Activated CD4-positive, alpha-beta memory T cell treated with anti-CD3 and anti-CD28 coated beads for 36 hours (primary cell): ENCODE data around the gene AURKAIP1. TPM values are rescaled to one million over a fixed set of nuclear protein-coding genes. Genes with fewer than 3 reads are reported as not detected.
"Not testable (repeated sequence)": the region's sequence is repeated elsewhere in the genome, so short reads cannot be mapped to it uniquely, and the experiment has no call there.

Source experiments
- CTCF ChIA-PET: fragments of 350-600 bp; sonication (Branson Sonifier 250); formaldehyde crosslinking; loops from one replicate; lab custom pipeline; 2021; ENCODE audit warnings: antibody characterized with exemption, inconsistent platforms; lab: Charles Lee
- POLR2A ChIA-PET: fragments of 350-600 bp; sonication (Branson Sonifier 250); formaldehyde crosslinking; loops from one replicate; lab custom pipeline; 2021; ENCODE audit warnings: antibody characterized with exemption; lab: Charles Lee
- DNase-seq: peaks from one replicate; pipeline ENCODE4 v3.0.0-alpha.2; 2020
- H3K27ac Mint-ChIP-seq: one replicate; pipeline ENCODE4 v1.8.0; 2021; ENCODE audit warnings: mixed read lengths
- H3K27me3 Mint-ChIP-seq: one replicate; pipeline ENCODE4 v1.8.0; 2021; ENCODE audit warnings: mixed read lengths
- H3K36me3 Mint-ChIP-seq: one replicate; pipeline ENCODE4 v1.8.0; 2021; ENCODE audit warnings: mixed read lengths
- H3K4me1 Mint-ChIP-seq: one replicate; pipeline ENCODE4 v1.8.0; 2021; ENCODE audit warnings: low read depth, mixed read lengths
- H3K4me3 Mint-ChIP-seq: one replicate; pipeline ENCODE4 v1.8.0; 2021; ENCODE audit warnings: mild to moderate bottlenecking, mixed read lengths
- H3K9me3 Mint-ChIP-seq: one replicate; pipeline ENCODE4 v1.8.0; 2021; ENCODE audit warnings: mixed read lengths
- intact Hi-C: fragments of 100-400 bp; cut with micrococcal nuclease; formaldehyde crosslinking; loops from one replicate; pipeline ENCODE4 v1.15.1; 2023
- total RNA-seq, 2 experiments: library from RNA; stranded (reverse); gene quantifications; one replicate each; pipeline ENCODE4 v1.2.3, GENCODE V29; 2021

Gene AURKAIP1
- total RNA-seq, 2 experiments from 2014 or later: 124 to 131 TPM

DNA sequence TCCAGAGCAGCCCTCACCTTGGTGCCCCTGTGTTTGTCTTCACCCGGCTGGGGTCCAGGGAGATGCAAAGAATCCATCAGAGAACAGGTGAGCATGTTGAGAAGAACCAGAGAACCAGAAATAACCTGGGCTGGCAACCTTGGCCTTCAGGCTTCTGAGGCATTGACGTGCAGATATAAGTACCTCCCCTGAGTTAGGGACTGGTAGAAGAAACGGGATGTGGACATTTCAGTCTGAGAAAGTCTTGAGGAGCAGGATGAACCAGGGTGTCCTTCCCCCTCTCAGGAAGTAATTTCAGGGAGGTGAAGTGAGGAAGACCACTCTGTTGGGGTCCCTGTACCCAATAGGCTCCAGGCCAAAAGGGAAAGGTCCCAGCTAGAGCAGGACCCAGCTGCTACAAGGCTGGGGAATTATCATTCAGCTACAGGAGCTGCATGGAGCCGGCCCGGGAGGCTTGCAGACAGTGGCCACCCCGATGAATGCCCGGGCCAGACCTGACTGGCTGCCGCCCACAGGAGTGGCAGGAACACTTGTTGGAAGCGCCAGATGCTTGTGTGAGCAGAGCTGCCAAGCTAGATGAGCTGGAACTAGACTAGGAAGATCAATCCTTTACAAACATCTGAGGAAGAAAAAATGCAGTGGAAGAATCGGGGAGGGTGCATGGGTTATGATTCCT, 1.7 kb upstream of the AURKAIP1 start:
- CTCF ChIA-PET: interaction anchor here (0.7 to 2.5 kb wide), 3 partner anchors 22 to 157 kb away, joined by 3 to 20 read pairs (median 5); partner anchors contain the start of genes CCNL2 and MRPL20
- Mint-ChIP-seq H3K27me3 (no peaks in the 10 kb centered on the region), H3K27ac (no peak overlapping the region), H3K9me3 (no peaks in the 10 kb centered on the region), H3K36me3 (peaks cover 6% of the 10 kb centered on the region), H3K4me1 (peaks cover 16% of the 10 kb centered on the region), H3K4me3 (peak overlapping the region; percentile 87)
- DNase-seq: no peak
- intact Hi-C loops: loop anchor here (5.0 to 10.0 kb wide), 2 partner anchors 69 to 342 kb away; partner anchors contain the start of genes ACAP3 and PUSL1
- POLR2A ChIA-PET: interaction anchor here (2.1 kb wide), 1 partner anchor 23 kb away, joined by 16 read pairs; the partner anchor contains the start of gene CCNL2

GRCh38 chr1:1374589-1374928, 448 bp downstream of the AURKAIP1 start:
- Mint-ChIP-seq H3K36me3 (peaks cover 6% of the 10 kb centered on the region), H3K9me3 (no peaks in the 10 kb centered on the region), H3K27me3 (no peaks in the 10 kb centered on the region), H3K4me3 (peak overlapping the region; percentile 87), H3K4me1 (peaks cover 18% of the 10 kb centered on the region), H3K27ac (peak overlapping the region; percentile 51)
- no peak for DNase-seq
- intact Hi-C loops: loop anchor here (2.0 to 10.0 kb wide), 2 partner anchors 32 to 340 kb away; partner anchors contain the start of gene MRPL20
- ChIA-PET CTCF (interaction anchor here (1.2 to 2.5 kb wide), 5 partner anchors 23 to 253 kb away, joined by 3 to 20 read pairs (median 4); partner anchors contain the start of gene CCNL2), POLR2A (interaction anchor here (0.7 to 2.1 kb wide), 3 partner anchors 21 to 49 kb away, joined by 3 to 16 read pairs (median 6); partner anchors contain the start of gene CCNL2)

- H3K9me3 Mint-ChIP-seq: no peaks in the 10 kb centered on the region
- peaks cover 6% of the 10 kb centered on the region for H3K36me3 Mint-ChIP-seq
- H3K27ac Mint-ChIP-seq: peak overlapping the region; percentile 51
- ChIA-PET POLR2A (interaction anchor here (2.1 kb wide), 1 partner anchor 26 kb away, joined by 16 read pairs; the partner anchor contains the start of gene CCNL2), CTCF (interaction anchor here (1.5 to 2.5 kb wide), 4 partner anchors 25 to 252 kb away, joined by 4 to 20 read pairs (median 6); partner anchors contain the start of gene CCNL2)
- no peaks in the 10 kb centered on the region for H3K27me3 Mint-ChIP-seq
- intact Hi-C loops: loop anchor here (2.0 to 10.0 kb wide), 2 partner anchors 33 to 339 kb away; partner anchors contain the start of gene MRPL20
- peaks cover 18% of the 10 kb centered on the region for H3K4me1 Mint-ChIP-seq
- H3K4me3 Mint-ChIP-seq: peak overlapping the region; percentile 87
- DNase-seq: no peak
Observed at GRCh38 chr1:1373815-1374588, 1.0 kb downstream of the AURKAIP1 start.

DNA sequence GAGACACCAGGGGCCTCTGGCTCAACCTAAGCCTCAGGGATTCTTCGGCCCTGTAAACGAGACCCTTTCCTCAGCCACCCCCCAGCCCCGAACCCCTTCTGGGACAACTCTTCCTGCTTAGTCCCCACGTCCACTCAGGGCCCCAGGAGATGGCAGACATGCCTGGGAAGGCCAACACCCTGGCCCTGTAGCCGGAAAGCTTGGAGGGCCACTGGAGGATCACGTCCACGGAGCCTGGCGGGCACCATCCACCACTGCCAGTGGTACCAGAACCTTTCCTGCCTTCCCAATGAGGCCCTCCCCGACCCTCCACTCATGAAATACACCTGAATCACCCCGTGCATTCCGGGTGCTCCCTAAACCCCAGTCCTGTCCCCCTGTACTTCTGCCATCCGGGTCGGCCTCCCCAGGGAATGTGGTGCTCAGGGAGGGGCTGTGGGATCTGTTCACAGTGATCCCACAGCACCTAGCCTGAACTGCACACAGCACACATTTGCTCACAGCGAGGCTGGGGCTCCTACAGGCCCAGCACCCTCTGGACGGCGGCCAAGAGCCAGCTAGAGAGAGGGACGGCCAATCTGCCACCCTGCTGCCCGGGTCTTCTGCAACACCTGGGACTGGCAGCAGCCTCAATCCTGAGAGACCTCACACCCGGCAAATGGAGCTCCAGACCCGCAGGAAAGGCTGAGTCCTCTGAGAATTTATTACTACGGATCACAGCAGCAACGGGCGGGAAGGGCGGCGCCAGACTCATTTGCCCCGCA, 1.8 kb downstream of the AURKAIP1 start:
- intact Hi-C loops: loop anchor here (10.0 kb wide), 1 partner anchor 338 kb away; no protein-coding TSS in a partner anchor
- H3K4me1 Mint-ChIP-seq: peaks cover 18% of the 10 kb centered on the region
- no peak for DNase-seq
- CTCF ChIA-PET: interaction anchor here (1.2 to 2.8 kb wide), 9 partner anchors 11 to 388 kb away, joined by 4 to 21 read pairs (median 6); partner anchors contain the start of gene CCNL2
- H3K9me3 Mint-ChIP-seq: no peaks in the 10 kb centered on the region
- H3K36me3 Mint-ChIP-seq: peaks cover 6% of the 10 kb centered on the region
- H3K27ac Mint-ChIP-seq: no peak overlapping the region
- peak overlapping the region; percentile 87 for H3K4me3 Mint-ChIP-seq
- POLR2A ChIA-PET: no interaction called here
- H3K27me3 Mint-ChIP-seq: no peaks in the 10 kb centered on the region

- POLR2A ChIA-PET: interaction anchor here (1.3 kb wide), 1 partner anchor 27 kb away, joined by 3 read pairs; the partner anchor contains the start of gene CCNL2
Observed at GRCh38 chr1:1371746-1372711, 3.0 kb downstream of the AURKAIP1 start.

GRCh38 chr1:1371364-1371745, 3.7 kb downstream of the AURKAIP1 start:
- CTCF ChIA-PET: interaction anchor here (0.7 to 2.8 kb wide), 19 partner anchors 9 to 404 kb away, joined by 3 to 21 read pairs (median 4); partner anchors contain the start of gene CCNL2
- peak overlapping the region; percentile 33 for H3K27ac Mint-ChIP-seq
- no peaks in the 10 kb centered on the region for H3K27me3 Mint-ChIP-seq
- POLR2A ChIA-PET: interaction anchor here (1.3 kb wide), 1 partner anchor 28 kb away, joined by 3 read pairs; the partner anchor contains the start of gene CCNL2
- DNase-seq: peak; percentile 62
- no peaks in the 10 kb centered on the region for H3K9me3 Mint-ChIP-seq
- H3K36me3 Mint-ChIP-seq: peaks cover 6% of the 10 kb centered on the region
- peaks cover 18% of the 10 kb centered on the region for H3K4me1 Mint-ChIP-seq
- intact Hi-C loops: loop anchor here (10.0 kb wide), 1 partner anchor 337 kb away; no protein-coding TSS in a partner anchor
- no peak overlapping the region for H3K4me3 Mint-ChIP-seq

More at GRCh38 chr1:1371746-1372711, 3.0 kb downstream of the AURKAIP1 start:
- DNase-seq: peak; percentile 88
- Mint-ChIP-seq H3K36me3 (peaks cover 6% of the 10 kb centered on the region), H3K9me3 (no peaks in the 10 kb centered on the region), H3K27ac (no peak overlapping the region), H3K4me1 (peaks cover 18% of the 10 kb centered on the region), H3K27me3 (no peaks in the 10 kb centered on the region), H3K4me3 (peak overlapping the region; percentile 32)
- CTCF ChIA-PET: interaction anchor here (0.7 to 2.8 kb wide), 21 partner anchors 9 to 405 kb away, joined by 3 to 21 read pairs (median 5); partner anchors contain the start of gene CCNL2
- intact Hi-C loops: loop anchor here (10.0 kb wide), 1 partner anchor 337 kb away; no protein-coding TSS in a partner anchor

GRCh38 chr1:1370771-1371300, 4.2 kb downstream of the AURKAIP1 start:
- H3K4me1 Mint-ChIP-seq: peaks cover 18% of the 10 kb centered on the region
- no peaks in the 10 kb centered on the region for H3K9me3 Mint-ChIP-seq
- no peak overlapping the region for H3K27ac Mint-ChIP-seq
- no peaks in the 10 kb centered on the region for H3K27me3 Mint-ChIP-seq
- DNase-seq: no peak
- peaks cover 6% of the 10 kb centered on the region for H3K36me3 Mint-ChIP-seq
- intact Hi-C loops: loop anchor here (10.0 kb wide), 1 partner anchor 336 kb away; no protein-coding TSS in a partner anchor
- ChIA-PET CTCF (interaction anchor here (0.8 to 2.8 kb wide), 10 partner anchors 21 to 338 kb away, joined by 3 to 21 read pairs (median 5); partner anchors contain the start of gene CCNL2), POLR2A (no interaction called here)
- H3K4me3 Mint-ChIP-seq: no peak overlapping the region

- CTCF ChIA-PET: interaction anchor here (0.8 to 2.8 kb wide), 4 partner anchors 22 to 135 kb away, joined by 4 to 21 read pairs (median 9); partner anchors contain the start of gene CCNL2
- H3K27ac Mint-ChIP-seq, H3K36me3 Mint-ChIP-seq, H3K27me3 Mint-ChIP-seq, POLR2A ChIA-PET, DNase-seq, H3K9me3 Mint-ChIP-seq, H3K4me3 Mint-ChIP-seq: not testable (repeated sequence)
- intact Hi-C loops: loop anchor here (10.0 kb wide), 1 partner anchor 335 kb away; no protein-coding TSS in a partner anchor
- peaks cover 15% of the 10 kb centered on the region for H3K4me1 Mint-ChIP-seq
Observed at GRCh38 chr1:1370094-1370493, 4.9 kb downstream of the AURKAIP1 start.

- H3K9me3 Mint-ChIP-seq: no peaks in the 10 kb centered on the region
- H3K27ac Mint-ChIP-seq: no peak overlapping the region
- no peak overlapping the region for H3K4me3 Mint-ChIP-seq
- DNase-seq: no peak
- intact Hi-C loops: no loop called here
- H3K4me1 Mint-ChIP-seq: peaks cover 5% of the 10 kb centered on the region
- H3K36me3 Mint-ChIP-seq: no peaks in the 10 kb centered on the region
- no peaks in the 10 kb centered on the region for H3K27me3 Mint-ChIP-seq
- ChIA-PET POLR2A (no interaction called here), CTCF (no interaction called here)
Observed at GRCh38 chr1:1367315-1367714, 7.7 kb downstream of the AURKAIP1 start.

DNA sequence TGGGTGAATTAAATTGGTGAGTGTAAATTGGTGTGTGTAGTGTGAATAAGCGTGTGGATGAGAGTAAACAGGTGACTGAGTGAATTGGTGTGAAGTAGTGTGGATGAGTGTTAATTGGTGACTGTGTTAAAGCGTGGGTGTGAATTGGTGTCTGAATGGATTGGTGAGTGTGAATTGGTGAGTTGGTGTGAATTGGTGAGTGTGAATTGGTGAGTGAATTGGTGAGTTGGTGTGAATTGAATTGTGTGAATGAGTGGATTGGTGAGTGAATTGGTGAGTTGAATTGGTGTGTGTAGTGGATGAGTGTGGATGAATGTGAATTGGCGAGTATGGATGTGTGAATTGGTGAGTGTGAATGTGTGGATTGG, 8.3 kb downstream of the AURKAIP1 start:
- Mint-ChIP-seq H3K9me3 (no peaks in the 10 kb centered on the region), H3K36me3 (no peaks in the 10 kb centered on the region), H3K4me1 (peaks cover 2% of the 10 kb centered on the region), H3K4me3 (no peak overlapping the region), H3K27me3 (no peaks in the 10 kb centered on the region), H3K27ac (no peak overlapping the region)
- intact Hi-C loops: no loop called here
- ChIA-PET POLR2A (no interaction called here), CTCF (no interaction called here)
- DNase-seq: no peak
